Kidney epithelial cell (primary cell): ENCODE measurements around the gene HSPA8. TPM values are rescaled to one million over a fixed set of nuclear protein-coding genes. Genes with fewer than 3 reads are reported as not detected.

ENCODE experiments used
- DNase-seq: peaks from one replicate; pipeline ENCODE4 v3.0.0-alpha.2; 2010; ENCODE audit warnings: low read depth
- H3K27me3 ChIP-seq: 2 replicates; pipeline ENCODE4 v1.6.0; 2011; ENCODE audit warnings: low read length; ENCODE audit not compliant: control insufficient read depth, insufficient read depth
- H3K36me3 ChIP-seq: 2 replicates; pipeline ENCODE4 v1.5.1; 2011; ENCODE audit warnings: low read length; ENCODE audit not compliant: control insufficient read depth, insufficient read depth
- H3K4me3 ChIP-seq: 2 replicates; pipeline ENCODE4 v1.5.1; 2011; ENCODE audit warnings: low read depth, mild to moderate bottlenecking, control low read depth, low read length
- CTCF ChIP-seq: IDR thresholded peaks from 2 replicates; pipeline ENCODE4 v1.5.1; 2011; ENCODE audit warnings: mild to moderate bottlenecking, moderate library complexity, low read length, control low read depth, inconsistent platforms; ENCODE audit not compliant: insufficient read depth, poor library complexity, severe bottlenecking
- total RNA-seq: library from RNA; depleted of rRNA; stranded (reverse); fragments of >200 nt; gene quantifications from 2 replicates; pipeline ENCODE4 v1.2.3, GENCODE V29; 2015

Gene HSPA8
- total RNA-seq, 1 donor from 2014 or later: 1,738 TPM

DNA sequence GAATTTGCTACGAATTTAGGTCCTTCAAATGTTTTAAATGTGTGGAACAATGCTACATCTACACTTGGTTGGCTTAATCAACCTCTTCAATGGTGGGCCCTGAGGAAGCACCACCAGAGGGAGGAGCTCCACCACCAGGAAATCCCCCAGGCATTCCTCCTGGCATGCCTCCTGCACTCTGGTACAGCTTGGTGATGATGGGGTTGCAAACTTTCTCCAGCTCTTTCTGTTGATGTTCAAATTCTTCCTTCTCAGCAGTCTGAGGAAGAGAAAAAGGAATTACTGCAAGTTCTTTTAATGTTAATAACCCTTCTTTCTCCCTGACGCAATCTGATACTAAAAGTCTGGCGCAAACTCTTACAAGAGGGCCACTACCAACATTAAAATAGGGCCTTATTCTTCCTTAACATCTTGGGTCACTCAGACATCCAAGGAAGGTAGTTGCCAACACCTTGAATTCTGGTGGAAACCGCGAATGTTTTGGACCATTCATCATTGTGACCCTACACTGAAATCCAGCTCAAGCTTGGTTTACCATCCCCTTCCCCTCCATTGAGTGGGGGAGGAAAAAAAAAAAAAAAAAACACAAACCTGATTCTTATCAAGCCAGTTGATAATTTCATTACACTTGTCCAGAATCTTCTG lies 4.2 kb downstream of the HSPA8 start:
- no peak for DNase-seq
- H3K4me3 ChIP-seq: no peak overlapping the region
- no peak for TF ChIP-seq CTCF
- H3K36me3 ChIP-seq: peaks cover 7% of the 10 kb centered on the region
- no peaks in the 10 kb centered on the region for H3K27me3 ChIP-seq

- TF ChIP-seq CTCF: no peak
- no peak for DNase-seq
- H3K36me3 ChIP-seq: peaks cover 7% of the 10 kb centered on the region
- no peak overlapping the region for H3K4me3 ChIP-seq
- no peaks in the 10 kb centered on the region for H3K27me3 ChIP-seq
These were observed 5.0 kb downstream of the HSPA8 start for GRCh38 chr11:123056835-123057491.

DNA sequence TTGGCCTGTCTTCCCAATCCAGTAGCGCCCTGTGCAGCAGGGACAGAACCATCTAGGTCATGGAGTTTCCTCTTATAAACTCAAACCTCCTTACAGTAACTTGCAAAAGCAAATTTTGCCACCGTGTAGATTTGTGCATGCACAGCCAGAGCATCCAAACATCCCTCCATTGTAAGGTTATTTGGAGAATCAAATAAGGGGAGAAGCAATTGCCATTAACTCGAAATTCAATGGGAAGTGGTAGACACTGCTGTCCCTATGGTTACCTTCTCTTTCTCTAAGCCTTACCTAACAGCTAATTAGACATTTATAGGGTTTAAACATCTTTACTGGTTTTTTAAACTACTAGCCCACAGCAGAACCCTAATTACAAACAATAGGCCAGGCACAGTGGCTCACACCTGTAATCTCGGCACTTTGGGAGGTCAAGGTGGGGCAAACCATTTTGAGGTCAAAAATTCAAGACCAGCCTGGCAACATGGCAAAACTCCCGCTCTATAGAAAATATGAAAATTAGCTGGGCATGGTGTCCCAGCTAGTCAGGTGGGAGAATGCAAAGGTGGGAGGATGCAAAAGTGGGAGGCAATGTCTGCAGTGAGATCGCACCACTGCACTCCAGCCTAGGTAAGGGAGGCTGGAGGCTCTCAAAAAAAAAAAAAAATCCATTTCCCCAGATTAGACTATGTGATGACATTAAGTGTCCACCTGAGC lies 6.6 kb downstream of the HSPA8 start:
- no peak for DNase-seq
- Histone ChIP-seq H3K27me3 (no peaks in the 10 kb centered on the region), H3K4me3 (no peak overlapping the region), H3K36me3 (peaks cover 7% of the 10 kb centered on the region)
- TF ChIP-seq CTCF: no peak

- peak; percentile 66 for TF ChIP-seq CTCF
- Histone ChIP-seq H3K4me3 (no peak overlapping the region), H3K36me3 (peaks cover 6% of the 10 kb centered on the region), H3K27me3 (no peaks in the 10 kb centered on the region)
- no peak for DNase-seq
These were observed 7.5 kb downstream of the HSPA8 start for GRCh38 chr11:123054301-123055065.

- DNase-seq: no peak
- Histone ChIP-seq H3K4me3 (no peak overlapping the region), H3K36me3 (peaks cover 3% of the 10 kb centered on the region), H3K27me3 (no peaks in the 10 kb centered on the region)
- no peak for TF ChIP-seq CTCF
These were observed 8.8 kb downstream of the HSPA8 start for GRCh38 chr11:123052901-123053721.
